Loucy (cell line): ENCODE data around the gene ITGA8.

ENCODE experiments used
- CTCF ChIP-seq: fragments of 200-600 bp; sonication (generic); conservative IDR thresholded peaks from 2 replicates; pipeline ENCODE4 v1.5.1; 2014; ENCODE audit warnings: mild to moderate bottlenecking, antibody characterized with exemption, low read length
- EZH2phosphoT487 ChIP-seq: fragments of 200-600 bp; IDR thresholded peaks from 2 replicates; pipeline ENCODE4 v1.6.1; 2018; ENCODE audit warnings: antibody characterized with exemption, mild to moderate bottlenecking, moderate library complexity, borderline replicate concordance

- no peak for TF ChIP-seq CTCF
- no peak for TF ChIP-seq EZH2phosphoT487
These were observed 204.5 kb downstream of the ITGA8 start for GRCh38 chr10:15515202-15515601.
